ENCODE results near the gene EPN3. TPM values are rescaled to one million over a fixed set of nuclear protein-coding genes. Genes with fewer than 3 reads are reported as not detected.

Gene EPN3
- total RNA-seq, 2 experiments from 2014 or later = not detected

DNA sequence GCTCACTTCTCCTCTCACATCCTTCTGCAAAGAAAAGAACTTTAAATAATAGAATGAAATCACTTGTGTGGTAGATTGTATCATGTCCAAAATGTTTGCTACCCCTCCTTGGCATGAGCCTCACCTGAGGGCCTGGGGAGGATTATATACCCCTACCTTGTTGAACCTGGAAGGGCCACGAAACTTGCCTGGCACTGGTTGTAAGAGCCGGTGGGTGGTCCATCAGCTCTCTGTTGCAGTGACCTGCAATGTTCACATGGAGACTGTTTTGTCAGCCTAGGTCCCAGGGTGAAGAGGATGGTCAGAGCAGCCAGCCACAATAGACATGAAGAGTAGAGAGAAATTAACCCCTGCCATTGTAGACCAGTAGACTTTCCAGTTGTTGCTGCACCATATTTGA lies 43.7 kb upstream of the EPN3 start:
- Mint-ChIP-seq H3K36me3 (ENCODE audit: low read depth) (peaks cover 5% of the 10 kb centered on the region), H3K27me3 (no peaks in the 10 kb centered on the region), H3K9me3 (no peaks in the 10 kb centered on the region), H3K4me3 (no peak overlapping the region), H3K4me1 (ENCODE audit: low read depth) (no peaks in the 10 kb centered on the region), H3K27ac (no peak overlapping the region)
- ChIA-PET CTCF (interaction anchor here (1.0 to 7.7 kb wide), 2 partner anchors 15 to 139 kb away, joined by 3 to 57 read pairs; no protein-coding TSS in a partner anchor), POLR2A (interaction anchor here (0.6 kb wide), 1 partner anchor 76 kb away, joined by 4 read pairs; no protein-coding TSS in a partner anchor)
- DNase-seq (no peak), ATAC-seq (no peak)
- intact Hi-C loops (cut with micrococcal nuclease) = loop anchor here (10.0 kb wide), 1 partner anchor 136 kb away; no protein-coding TSS in a partner anchor
- TF ChIP-seq, protein P1, sequence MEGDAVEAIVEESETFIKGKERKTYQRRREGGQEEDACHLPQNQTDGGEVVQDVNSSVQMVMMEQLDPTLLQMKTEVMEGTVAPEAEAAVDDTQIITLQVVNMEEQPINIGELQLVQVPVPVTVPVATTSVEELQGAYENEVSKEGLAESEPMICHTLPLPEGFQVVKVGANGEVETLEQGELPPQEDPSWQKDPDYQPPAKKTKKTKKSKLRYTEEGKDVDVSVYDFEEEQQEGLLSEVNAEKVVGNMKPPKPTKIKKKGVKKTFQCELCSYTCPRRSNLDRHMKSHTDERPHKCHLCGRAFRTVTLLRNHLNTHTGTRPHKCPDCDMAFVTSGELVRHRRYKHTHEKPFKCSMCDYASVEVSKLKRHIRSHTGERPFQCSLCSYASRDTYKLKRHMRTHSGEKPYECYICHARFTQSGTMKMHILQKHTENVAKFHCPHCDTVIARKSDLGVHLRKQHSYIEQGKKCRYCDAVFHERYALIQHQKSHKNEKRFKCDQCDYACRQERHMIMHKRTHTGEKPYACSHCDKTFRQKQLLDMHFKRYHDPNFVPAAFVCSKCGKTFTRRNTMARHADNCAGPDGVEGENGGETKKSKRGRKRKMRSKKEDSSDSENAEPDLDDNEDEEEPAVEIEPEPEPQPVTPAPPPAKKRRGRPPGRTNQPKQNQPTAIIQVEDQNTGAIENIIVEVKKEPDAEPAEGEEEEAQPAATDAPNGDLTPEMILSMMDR (IDR thresholded peaks at IDR 0.05) = no peak

DNA sequence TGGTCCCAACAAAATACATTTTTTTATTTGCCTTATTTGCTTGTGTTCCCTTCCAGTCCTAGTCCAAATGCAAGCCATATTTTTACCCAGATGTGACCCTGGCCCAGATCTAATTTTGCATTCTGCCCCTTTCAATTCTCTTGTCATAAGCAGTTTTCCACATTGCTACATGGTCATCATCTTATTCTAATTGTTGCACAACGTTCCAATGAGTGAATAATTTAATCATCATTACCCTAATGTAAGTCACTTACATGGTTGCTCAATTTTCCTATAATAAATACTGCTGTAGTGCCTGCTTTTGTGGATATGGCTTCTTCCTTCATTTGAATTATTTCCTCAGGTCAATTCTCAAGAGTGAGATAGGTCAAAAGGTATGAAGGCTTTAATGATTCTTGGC lies 41.0 kb upstream of the EPN3 start:
- intact Hi-C loops (cut with micrococcal nuclease) = no loop called here
- CTCF ChIA-PET = interaction anchor here (1.4 kb wide), 1 partner anchor 93 kb away, joined by 3 read pairs; no protein-coding TSS in a partner anchor
- POLR2A ChIA-PET = no interaction called here
- TF ChIP-seq, protein P1 (IDR thresholded peaks at IDR 0.05) = no peak
- ATAC-seq = no peak
- no peak for DNase-seq
- Mint-ChIP-seq H3K36me3 (ENCODE audit: low read depth) (no peaks in the 10 kb centered on the region), H3K9me3 (no peaks in the 10 kb centered on the region), H3K27me3 (no peaks in the 10 kb centered on the region), H3K4me1 (ENCODE audit: low read depth) (no peaks in the 10 kb centered on the region), H3K4me3 (no peak overlapping the region), H3K27ac (no peak overlapping the region)

GRCh38 chr17:50492214-50492613 lies 40.3 kb upstream of the EPN3 start:
- Mint-ChIP-seq H3K9me3 (no peaks in the 10 kb centered on the region), H3K4me1 (ENCODE audit: low read depth) (no peaks in the 10 kb centered on the region), H3K4me3 (no peak overlapping the region), H3K36me3 (ENCODE audit: low read depth) (no peaks in the 10 kb centered on the region), H3K27ac (no peak overlapping the region), H3K27me3 (no peaks in the 10 kb centered on the region)
- ChIA-PET POLR2A (no interaction called here), CTCF (interaction anchor here (0.7 to 2.0 kb wide), 4 partner anchors 9 to 573 kb away, joined by 3 to 8 read pairs (median 4); partner anchors contain the start of gene RSAD1)
- TF ChIP-seq, protein P1 (IDR thresholded peaks at IDR 0.05) = no peak
- ATAC-seq (no peak), DNase-seq (no peak)
- intact Hi-C loops (cut with micrococcal nuclease) = no loop called here

DNA sequence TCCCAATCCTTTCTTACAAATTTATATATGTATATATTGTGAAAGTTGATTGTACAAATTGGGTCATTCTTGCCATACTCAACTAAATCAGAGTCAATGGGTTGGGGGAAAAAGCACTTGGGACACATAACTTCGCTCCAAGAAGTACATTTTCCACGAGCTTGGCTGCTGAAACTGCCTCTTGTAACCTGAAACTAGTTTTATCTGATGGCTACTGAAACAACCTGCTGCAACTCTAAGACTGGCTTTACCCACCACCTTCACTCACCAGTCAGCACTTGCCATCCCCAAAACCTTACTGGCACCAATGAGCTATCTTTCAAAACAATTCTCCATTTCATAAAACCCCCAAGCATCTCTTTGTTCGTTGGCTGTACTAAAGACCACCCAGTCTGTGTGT lies 38.8 kb upstream of the EPN3 start:
- no peak overlapping the region for H3K27ac Mint-ChIP-seq
- intact Hi-C loops (cut with micrococcal nuclease) = no loop called here
- no peaks in the 10 kb centered on the region for H3K9me3 Mint-ChIP-seq
- H3K36me3 Mint-ChIP-seq (ENCODE audit: low read depth) = no peaks in the 10 kb centered on the region
- no peak for DNase-seq
- ChIA-PET CTCF (interaction anchor here (0.8 to 2.0 kb wide), 5 partner anchors 7 to 18 kb away, joined by 3 to 8 read pairs (median 4); partner anchors contain the start of gene RSAD1), POLR2A (interaction anchor here (1.0 kb wide), 1 partner anchor 11 kb away, joined by 3 read pairs; no protein-coding TSS in a partner anchor)
- no peak for ATAC-seq
- no peaks in the 10 kb centered on the region for H3K27me3 Mint-ChIP-seq
- TF ChIP-seq, protein P1 (IDR thresholded peaks at IDR 0.05) = no peak
- no peak overlapping the region for H3K4me3 Mint-ChIP-seq
- H3K4me1 Mint-ChIP-seq (ENCODE audit: low read depth) = no peaks in the 10 kb centered on the region

- Mint-ChIP-seq H3K27ac (no peak overlapping the region), H3K27me3 (no peaks in the 10 kb centered on the region), H3K9me3 (no peaks in the 10 kb centered on the region), H3K4me1 (ENCODE audit: low read depth) (no peaks in the 10 kb centered on the region), H3K36me3 (ENCODE audit: low read depth) (no peaks in the 10 kb centered on the region), H3K4me3 (no peak overlapping the region)
- no peak for DNase-seq
- TF ChIP-seq, protein P1 (IDR thresholded peaks at IDR 0.05) = no peak
- ChIA-PET CTCF (interaction anchor here (1.4 kb wide), 1 partner anchor 12 kb away, joined by 6 read pairs; no protein-coding TSS in a partner anchor), POLR2A (interaction anchor here (1.1 kb wide), 1 partner anchor 11 kb away, joined by 3 read pairs; no protein-coding TSS in a partner anchor)
- intact Hi-C loops (cut with micrococcal nuclease) = no loop called here
- ATAC-seq = no peak
Measured at GRCh38 chr17:50495217-50495823, 37.2 kb upstream of the EPN3 start.

Measured in activated CD8-positive, alpha-beta T cell treated with anti-CD3 and anti-CD28 coated beads for 36 hours (primary cell).